OCI-LY1 (cell line): Measurements from ENCODE around the gene KBTBD13.

ENCODE experiments used
- CTCF ChIP-seq: fragments of 200-600 bp; sonication (generic), shearing (Covaris generic); IDR thresholded peaks from 2 replicates; pipeline ENCODE4 v1.5.1; 2017; ENCODE audit warnings: mild to moderate bottlenecking, antibody characterized with exemption, low read length, moderate library complexity, mixed read lengths
- EZH2 ChIP-seq: fragments of 200-600 bp; sonication (generic), shearing (Covaris generic); IDR thresholded peaks from 2 replicates; pipeline ENCODE4 v1.8.0; 2017; ENCODE audit warnings: borderline replicate concordance, mixed run types, mild to moderate bottlenecking, antibody characterized with exemption, low read length, moderate library complexity, mixed read lengths

- TF ChIP-seq CTCF (no peak), EZH2 (no peak)
These were observed 25.3 kb upstream of the KBTBD13 start for GRCh38 chr15:65051266-65051665.
